IPS-15b (cell line): Measurements from ENCODE around the gene OR52I2.

Experiments used
- H3K27me3 ChIP-seq: one replicate; pipeline ENCODE4 v1.6.1; 2013; ENCODE audit warnings: low read length; ENCODE audit not compliant: control insufficient read depth, insufficient read depth
- H3K36me3 ChIP-seq: one replicate; pipeline ENCODE4 v1.6.1; 2013; ENCODE audit warnings: low read length; ENCODE audit not compliant: control insufficient read depth, insufficient read depth
- H3K4me1 ChIP-seq: one replicate; pipeline ENCODE4 v1.6.1; 2013; ENCODE audit warnings: mild to moderate bottlenecking, low read length; ENCODE audit not compliant: control insufficient read depth, insufficient read depth
- H3K4me3 ChIP-seq: one replicate; pipeline ENCODE4 v1.5.1; 2013; ENCODE audit warnings: low read depth, low read length
- H3K9ac ChIP-seq: one replicate; pipeline ENCODE4 v1.6.1; 2013; ENCODE audit warnings: low read depth, mild to moderate bottlenecking, low read length
- H3K9me3 ChIP-seq: one replicate; pipeline ENCODE4 v1.6.1; 2013; ENCODE audit warnings: mild to moderate bottlenecking, low read length; ENCODE audit not compliant: control insufficient read depth, insufficient read depth

OR52I2 gene

DNA sequence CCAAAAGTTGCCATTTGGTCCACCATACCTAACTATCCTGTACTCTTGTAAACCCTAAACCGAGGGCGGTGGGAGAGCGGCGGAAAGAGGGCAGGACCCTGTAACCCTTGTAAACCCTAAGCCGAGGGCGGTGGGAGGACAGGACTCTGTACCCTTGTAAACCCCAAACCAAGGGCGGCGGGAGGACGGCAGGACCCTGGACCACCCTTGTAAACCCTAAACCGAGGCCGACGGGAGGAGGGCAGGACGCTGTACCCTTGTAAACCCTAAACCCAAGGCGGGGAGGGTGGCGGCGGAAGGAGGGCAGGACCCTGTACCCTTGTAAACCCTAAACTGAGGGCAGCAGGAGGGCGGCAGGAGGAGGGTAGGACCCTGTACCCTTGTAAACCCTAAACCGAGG, 12.5 kb upstream of the OR52I2 start:
- Histone ChIP-seq H3K9ac (no peak overlapping the region), H3K4me1 (peaks cover 3% of the 10 kb centered on the region), H3K36me3 (no peaks in the 10 kb centered on the region), H3K4me3 (no peak overlapping the region), H3K9me3 (no peaks in the 10 kb centered on the region), H3K27me3 (no peaks in the 10 kb centered on the region)

DNA sequence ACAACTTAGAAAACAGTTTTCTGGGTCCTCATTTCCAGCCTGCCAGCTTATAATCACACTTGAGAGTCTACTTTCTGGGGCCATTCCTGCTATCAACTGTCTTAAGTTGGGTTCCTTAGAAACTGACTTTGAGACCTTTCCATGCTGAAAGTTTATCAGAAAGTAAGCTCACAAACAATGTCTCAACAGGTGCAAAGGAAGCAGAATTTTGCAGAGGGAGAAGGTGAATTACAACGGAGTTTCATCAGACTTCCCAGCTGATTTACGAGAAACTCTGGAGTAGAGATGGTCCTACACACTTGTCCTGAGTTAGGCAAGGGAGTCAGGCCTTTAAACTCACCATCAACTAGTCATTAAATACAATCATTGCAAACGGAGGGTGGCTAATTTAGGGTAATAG, 4.7 kb upstream of the OR52I2 start:
- Histone ChIP-seq H3K4me1 (no peaks in the 10 kb centered on the region), H3K27me3 (no peaks in the 10 kb centered on the region), H3K4me3 (no peak overlapping the region), H3K9me3 (no peaks in the 10 kb centered on the region), H3K36me3 (no peaks in the 10 kb centered on the region), H3K9ac (no peak overlapping the region)

DNA sequence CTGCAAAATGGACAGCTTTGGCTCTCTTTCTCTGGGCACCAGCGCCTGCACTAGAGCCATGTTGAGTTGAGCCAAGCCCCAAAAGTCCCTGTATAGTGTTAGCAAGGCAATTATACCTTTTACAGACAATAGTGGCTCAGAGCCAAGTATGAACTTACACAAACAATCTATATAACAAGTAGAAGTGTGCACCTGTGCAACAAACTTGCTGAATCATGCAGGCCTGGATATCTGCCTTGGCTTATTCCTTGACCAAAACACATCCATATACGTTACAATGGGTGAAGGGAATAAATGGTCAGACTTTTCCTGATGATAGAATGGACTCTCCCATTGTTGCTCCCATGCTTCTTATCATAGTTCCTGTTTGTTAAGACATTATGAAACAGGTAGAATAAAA, 3.8 kb upstream of the OR52I2 start:
- Histone ChIP-seq H3K4me3 (no peak overlapping the region), H3K27me3 (no peaks in the 10 kb centered on the region), H3K36me3 (no peaks in the 10 kb centered on the region), H3K9me3 (no peaks in the 10 kb centered on the region), H3K9ac (no peak overlapping the region), H3K4me1 (no peaks in the 10 kb centered on the region)

DNA sequence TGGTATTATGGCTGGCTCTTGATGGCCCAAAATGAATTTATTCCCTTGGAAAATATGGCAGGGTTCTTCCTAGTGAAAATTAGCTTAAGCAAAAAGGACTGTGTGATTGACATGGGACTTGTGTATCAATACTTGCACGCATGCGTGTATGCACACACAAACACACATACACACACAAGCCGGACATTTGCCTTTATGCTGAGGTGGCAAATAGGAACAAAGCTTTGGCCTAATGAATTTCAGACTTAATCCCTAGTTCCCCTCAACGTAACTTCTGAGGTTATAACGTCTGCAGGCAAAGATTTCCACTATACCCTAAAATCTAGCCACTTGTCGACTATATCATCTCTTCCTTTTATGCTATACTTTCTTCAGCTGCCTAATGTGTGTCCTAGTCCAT, 2.9 kb upstream of the OR52I2 start:
- no peak overlapping the region for H3K4me3 ChIP-seq
- H3K36me3 ChIP-seq, result no peaks in the 10 kb centered on the region
- H3K27me3 ChIP-seq, result no peaks in the 10 kb centered on the region
- H3K9me3 ChIP-seq, result no peaks in the 10 kb centered on the region
- no peak overlapping the region for H3K9ac ChIP-seq
- H3K4me1 ChIP-seq, result no peaks in the 10 kb centered on the region

DNA sequence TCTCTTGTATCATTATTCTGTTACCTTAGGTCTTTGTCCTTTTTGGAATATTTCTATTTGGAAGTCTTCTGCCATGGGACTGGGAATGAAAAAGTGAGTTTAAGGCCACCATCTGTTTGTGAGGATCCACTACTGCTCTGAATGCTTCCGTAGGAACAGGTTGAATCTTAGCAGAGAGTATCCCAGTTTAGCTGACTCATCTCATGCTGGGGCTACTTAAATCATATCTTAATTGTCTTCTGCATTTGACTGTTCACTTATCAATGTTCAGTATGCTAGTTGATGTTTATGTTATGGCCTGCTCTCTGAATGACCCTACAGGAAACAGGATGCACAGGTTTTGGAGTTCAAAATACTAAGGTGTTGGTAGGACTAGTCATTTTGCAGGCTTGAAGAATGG, 1.4 kb upstream of the OR52I2 start:
- H3K4me3 ChIP-seq, result no peak overlapping the region
- no peak overlapping the region for H3K9ac ChIP-seq
- H3K4me1 ChIP-seq, result no peaks in the 10 kb centered on the region
- H3K27me3 ChIP-seq, result no peaks in the 10 kb centered on the region
- no peaks in the 10 kb centered on the region for H3K36me3 ChIP-seq
- no peaks in the 10 kb centered on the region for H3K9me3 ChIP-seq

DNA sequence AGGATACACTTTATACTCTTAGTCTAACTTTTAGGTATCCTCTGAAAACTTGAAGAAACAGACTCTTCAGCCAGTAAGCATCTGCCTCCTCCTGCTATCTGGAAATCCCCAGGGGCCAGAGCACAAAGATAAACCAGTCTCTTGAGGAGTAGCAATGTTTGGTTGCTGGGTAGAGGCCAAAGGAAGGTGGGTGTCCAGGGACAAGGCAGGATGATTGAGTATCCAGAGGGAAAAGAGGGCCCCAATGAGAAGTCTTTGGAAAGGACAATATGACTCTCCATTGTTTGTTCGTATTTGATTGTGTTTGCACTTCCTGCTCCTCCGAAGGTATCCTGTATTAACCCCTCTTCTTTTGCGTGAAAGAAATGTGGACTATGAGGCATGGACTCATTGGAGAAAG, 7.5 kb downstream of the OR52I2 start:
- Histone ChIP-seq H3K4me3 (no peak overlapping the region), H3K9me3 (no peaks in the 10 kb centered on the region), H3K9ac (no peak overlapping the region), H3K27me3 (no peaks in the 10 kb centered on the region), H3K4me1 (no peaks in the 10 kb centered on the region), H3K36me3 (no peaks in the 10 kb centered on the region)

DNA sequence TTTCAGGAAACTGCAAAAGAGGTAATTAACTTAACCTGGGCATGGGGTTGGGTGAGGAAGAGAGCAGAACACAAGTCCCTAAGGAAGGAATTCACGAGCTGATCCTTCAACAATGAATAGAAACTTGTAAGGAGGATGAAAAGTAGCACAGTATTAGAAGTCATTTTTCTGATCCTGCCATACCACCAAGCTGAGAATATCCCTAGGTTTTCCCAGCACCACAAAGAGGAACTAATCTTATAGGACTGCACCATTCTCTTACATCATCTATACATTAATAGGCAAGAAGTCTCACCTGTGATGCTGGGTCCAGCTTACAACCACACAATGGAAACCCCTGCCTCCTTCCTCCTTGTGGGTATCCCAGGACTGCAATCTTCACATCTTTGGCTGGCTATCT, 12.2 kb downstream of the OR52I2 start, which contains the start of gene OR52I1:
TSS of gene OR52I1 (plus strand) at position 301 of the 400 bp plus-strand sequence. CDS start at position 301, 0 bp downstream.
- no peaks in the 10 kb centered on the region for H3K27me3 ChIP-seq
- no peaks in the 10 kb centered on the region for H3K4me1 ChIP-seq
- no peaks in the 10 kb centered on the region for H3K36me3 ChIP-seq
- H3K9ac ChIP-seq, result no peak within 1 kb of the TSS
- no peaks in the 10 kb centered on the region for H3K9me3 ChIP-seq
- H3K4me3 ChIP-seq, result no peak within 1 kb of the TSS

DNA sequence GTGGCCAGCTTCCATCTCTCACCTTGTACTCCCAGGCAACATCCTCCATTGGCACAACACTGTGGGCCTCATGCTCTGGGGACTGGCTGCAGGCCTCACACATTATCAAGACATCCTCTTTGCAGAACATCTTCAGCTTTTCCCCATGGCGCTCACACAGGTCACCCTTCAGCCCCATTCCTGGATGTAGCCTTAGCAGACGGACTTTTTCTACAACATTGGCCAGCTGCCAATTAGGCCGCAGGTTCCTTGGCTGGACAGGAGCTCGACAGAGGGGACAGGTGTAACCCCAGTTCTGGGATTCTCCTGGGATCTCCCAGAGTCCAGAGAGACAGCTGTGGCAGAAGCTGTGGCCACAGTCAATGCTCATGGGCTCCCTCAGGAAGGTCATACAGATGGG, 23.5 kb downstream of the OR52I2 start:
- Histone ChIP-seq H3K9me3 (no peaks in the 10 kb centered on the region), H3K9ac (no peak overlapping the region), H3K36me3 (peaks cover 4% of the 10 kb centered on the region), H3K27me3 (peaks cover 3% of the 10 kb centered on the region), H3K4me3 (no peak overlapping the region), H3K4me1 (peaks cover 5% of the 10 kb centered on the region)

DNA sequence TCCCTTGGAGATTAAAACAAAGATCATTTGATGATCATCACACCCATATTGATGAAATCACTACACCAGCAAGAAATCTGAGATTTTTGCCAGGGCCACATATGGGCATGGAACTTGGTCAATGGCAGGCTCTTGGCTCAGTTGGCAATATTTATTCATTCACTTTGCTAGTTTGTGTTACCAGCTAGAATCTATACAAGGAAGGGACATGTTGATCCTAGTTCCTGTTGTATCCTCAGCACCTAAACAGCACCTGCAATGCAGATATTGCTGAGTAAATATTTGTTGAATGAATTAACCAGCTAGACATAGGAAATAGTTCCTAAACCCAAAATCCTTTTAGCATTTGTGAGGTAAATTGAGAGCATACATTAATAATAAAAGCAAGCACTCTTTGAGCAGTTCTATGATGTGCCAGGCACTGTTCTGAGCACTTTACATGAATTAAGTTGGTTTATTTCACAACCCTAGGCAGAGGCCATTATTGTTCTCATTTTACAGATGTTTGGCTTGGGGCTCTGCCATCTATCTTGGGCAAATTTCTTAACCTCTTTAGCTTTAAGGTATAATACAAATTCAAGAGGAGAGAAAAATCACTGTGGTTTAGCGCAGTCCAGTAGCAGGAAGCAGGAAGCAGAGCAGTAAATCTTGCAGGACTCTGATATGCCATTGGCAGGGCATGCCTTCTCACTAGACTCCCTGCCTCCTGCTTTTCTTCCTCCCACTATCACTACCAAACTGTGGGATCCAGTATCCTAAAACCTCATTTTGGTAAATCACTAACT, 24.9 kb downstream of the OR52I2 start:
- H3K36me3 ChIP-seq, result no peaks in the 10 kb centered on the region
- no peaks in the 10 kb centered on the region for H3K9me3 ChIP-seq
- no peak overlapping the region for H3K9ac ChIP-seq
- peaks cover 5% of the 10 kb centered on the region for H3K4me1 ChIP-seq
- peaks cover 4% of the 10 kb centered on the region for H3K27me3 ChIP-seq
- no peak overlapping the region for H3K4me3 ChIP-seq

DNA sequence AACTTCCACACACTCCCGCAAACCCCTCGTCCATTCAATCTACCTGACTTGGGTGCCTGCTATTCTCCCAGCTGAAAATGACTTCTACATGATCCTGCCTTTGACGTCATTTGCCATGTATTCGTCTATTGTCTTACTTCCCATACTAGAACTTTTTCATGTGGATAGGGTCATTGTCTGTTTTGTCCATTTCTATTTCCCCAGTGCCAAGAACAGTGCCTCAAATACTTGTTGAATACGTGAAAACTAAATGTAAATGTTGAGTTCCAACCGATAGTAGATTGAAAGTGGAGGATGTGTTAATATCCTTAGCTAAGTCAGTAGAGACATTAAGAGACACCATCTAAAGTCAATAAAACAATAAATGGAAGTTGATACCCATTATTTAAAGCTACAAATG, 25.6 kb downstream of the OR52I2 start:
- peak overlapping the region; percentile 75 for H3K4me3 ChIP-seq
- H3K4me1 ChIP-seq, result peaks cover 5% of the 10 kb centered on the region
- no peak overlapping the region for H3K9ac ChIP-seq
- no peaks in the 10 kb centered on the region for H3K36me3 ChIP-seq
- H3K9me3 ChIP-seq, result no peaks in the 10 kb centered on the region
- H3K27me3 ChIP-seq, result peaks cover 4% of the 10 kb centered on the region

DNA sequence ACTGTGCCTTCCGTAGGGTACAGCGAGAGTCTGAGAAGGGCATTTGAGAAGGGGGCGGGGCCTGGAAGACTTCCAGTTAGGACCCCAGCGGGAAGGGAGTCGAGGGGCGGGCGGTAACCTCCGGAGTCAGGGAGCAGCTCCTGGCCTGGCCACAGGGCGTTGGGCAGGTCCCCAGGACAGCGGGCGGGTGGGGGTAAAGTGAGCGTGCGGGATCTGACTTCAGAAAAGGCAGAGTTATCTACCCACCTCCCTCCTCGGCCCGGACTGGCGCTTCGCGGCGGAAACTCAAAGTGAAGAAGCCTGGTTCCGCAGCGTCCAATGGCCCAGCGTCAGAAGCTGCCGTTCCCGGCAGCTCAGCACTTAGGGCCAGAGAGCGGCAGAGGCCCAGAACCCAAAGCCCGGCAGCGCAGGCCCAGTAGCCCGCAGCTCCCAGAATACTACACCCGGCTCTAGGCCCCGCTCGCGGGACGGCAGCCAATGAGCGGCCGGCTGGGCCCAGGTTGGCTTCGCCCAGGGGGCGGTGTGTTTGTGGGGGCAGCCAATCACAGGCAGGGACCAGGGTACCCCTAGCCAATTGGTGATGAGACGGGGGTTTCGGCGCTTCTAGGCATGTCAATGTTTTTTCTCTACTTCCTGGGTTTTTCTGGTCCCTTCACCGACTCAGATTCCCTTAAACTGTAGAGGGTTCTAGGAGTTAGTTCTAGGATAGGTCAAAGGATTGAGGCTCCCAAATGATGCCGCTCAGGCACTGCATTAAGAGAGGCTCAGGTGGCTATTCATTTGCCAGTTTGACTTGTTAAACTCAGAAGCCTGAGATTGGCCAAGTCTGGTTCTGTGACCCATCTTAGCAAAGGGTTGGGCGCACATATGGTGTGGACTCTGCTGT, 26.5 kb downstream of the OR52I2 start, which contains the start of gene TRIM68:
TSS of gene TRIM68 (minus strand) at position 451 of the 886 bp plus-strand sequence. CDS start 2,727 bp downstream, outside the sequence.
- Histone ChIP-seq H3K9me3 (no peaks in the 10 kb centered on the region), H3K27me3 (peaks cover 4% of the 10 kb centered on the region), H3K4me3 (peak within 1 kb of the TSS; percentile 75), H3K36me3 (no peaks in the 10 kb centered on the region), H3K4me1 (peaks cover 5% of the 10 kb centered on the region), H3K9ac (peak within 1 kb of the TSS; percentile 62)
